GM12878 (cell line): ENCODE data around the gene SHC2. TPM values are rescaled to one million over a fixed set of nuclear protein-coding genes. Genes with fewer than 3 reads are reported as not detected.

Source experiments
- ATAC-seq: fragments of 200-7000 bp; cut with Tn5 transposase; 3 replicates; pipeline ENCODE4 v1.9.1; 2020; ENCODE audit warnings: mild to moderate bottlenecking, moderate library complexity
- BruUV-seq: library from RNA; stranded (reverse); fragments of 400-500 nt; replicated peaks from 2 replicates; lab custom pipeline; 2021; lab: Mats Ljungman, UMichigan
- CTCF ChIA-PET: fragments of 300-600 bp; sonication (Branson Sonifier 250); formaldehyde crosslinking; extraction: SDS; loops from one replicate; lab custom pipeline; 2021; ENCODE audit warnings: inconsistent platforms; lab: Yijun Ruan, JAX
- POLR2A ChIA-PET: fragments of 350-600 bp; formaldehyde crosslinking; extraction: SDS; loops from one replicate; lab custom pipeline; 2021; ENCODE audit warnings: inconsistent platforms; lab: Charles Lee
- RAD21 ChIA-PET: fragments of 300-600 bp; sonication (Branson Sonifier 250); formaldehyde crosslinking; loops from one replicate; lab custom pipeline; 2023; ENCODE audit warnings: antibody characterized with exemption; ENCODE audit not compliant: unreplicated experiment; lab: Charles Lee
- SMC1A ChIA-PET: fragments of 300-600 bp; sonication (Branson Sonifier 250); formaldehyde crosslinking; loops from one replicate; lab custom pipeline; 2023; ENCODE audit not compliant: unreplicated experiment, uncharacterized antibody; lab: Charles Lee
- DNase-seq: peaks from one replicate; pipeline ENCODE4 v3.0.0-alpha.2; 2011; ENCODE audit warnings: low read depth, low spot score
- FAIRE-seq: peaks from 3 replicates; lab custom pipeline; 2011; peaks lifted over from hg19 to GRCh38; lab: Jason Lieb, UNC
- H2AFZ ChIP-seq: 2 replicates; pipeline ENCODE4 v1.6.0; 2011; ENCODE audit warnings: low read depth, low read length, control low read depth; ENCODE audit not compliant: control insufficient read depth
- H3K27ac ChIP-seq: 2 replicates; pipeline ENCODE4 v1.5.1; 2011; ENCODE audit warnings: control low read depth; ENCODE audit not compliant: control insufficient read depth, insufficient read depth
- H3K27me3 ChIP-seq, 2 experiments: replicated peaks in 1 of 2; 2 replicates each; pipeline versions ENCODE4 v1.6.0 to v1.6.1; 2011; ENCODE audit warnings: low read length in 1 of 2; ENCODE audit not compliant: control insufficient read depth in 2 of 2, insufficient read depth in 2 of 2
- H3K36me3 ChIP-seq, 2 experiments: 2 replicates each; pipeline ENCODE4 v1.5.1; 2011; ENCODE audit warnings: low read length in 1 of 2; ENCODE audit not compliant: control insufficient read depth in 2 of 2, insufficient read depth in 2 of 2
- H3K4me1 ChIP-seq: 2 replicates; pipeline ENCODE4 v1.6.1; 2011; ENCODE audit warnings: mild to moderate bottlenecking, low read length, moderate library complexity, mixed read lengths; ENCODE audit not compliant: control insufficient read depth, insufficient read depth
- H3K4me2 ChIP-seq: 2 replicates; pipeline ENCODE4 v1.6.0; 2011; ENCODE audit warnings: control low read depth; ENCODE audit not compliant: control insufficient read depth, insufficient read depth
- H3K4me3 ChIP-seq: fragments of 200-600 bp; sonication (generic); 2 replicates; pipeline ENCODE4 v1.5.1; 2016
- H3K79me2 ChIP-seq: 2 replicates; pipeline ENCODE4 v1.6.0; 2011; ENCODE audit warnings: low read length; ENCODE audit not compliant: control insufficient read depth, insufficient read depth
- H3K9ac ChIP-seq: 2 replicates; pipeline ENCODE4 v1.8.0; 2011; ENCODE audit warnings: low read length, control low read depth, mixed read lengths; ENCODE audit not compliant: control insufficient read depth, insufficient read depth
- H3K9me3 ChIP-seq: replicated peaks from 3 replicates; pipeline ENCODE4 v1.5.1; 2011; ENCODE audit warnings: mild to moderate bottlenecking, low read length; ENCODE audit not compliant: control insufficient read depth, insufficient read depth
- H4K20me1 ChIP-seq: 2 replicates; pipeline ENCODE4 v1.6.0; 2011; ENCODE audit not compliant: control insufficient read depth, insufficient read depth
- BHLHE40 ChIP-seq, 2 experiments: fragments of 450-650 bp in 1 of 2; IDR thresholded peaks; 2 replicates each; pipeline ENCODE4 v1.6.1; 2011 to 2017; ENCODE audit warnings: low read depth in 2 of 2, borderline replicate concordance in 1 of 2, improper control_type of control experiment in 1 of 2, low read length in 1 of 2, mild to moderate bottlenecking in 1 of 2
- BMI1 ChIP-seq: fragments of 450-650 bp; IDR thresholded peaks from 2 replicates; pipeline ENCODE4 v1.6.1; 2016; ENCODE audit warnings: mild to moderate bottlenecking, moderate library complexity, borderline replicate concordance
- ELK1 ChIP-seq: IDR thresholded peaks from 2 replicates; pipeline ENCODE4 v1.6.1; 2012; ENCODE audit warnings: low read depth, low read length, improper control_type of control experiment
- IRF4 ChIP-seq: IDR thresholded peaks from 2 replicates; pipeline ENCODE4 v1.6.1; 2011; ENCODE audit warnings: low read depth, low read length
- MTA3 ChIP-seq: IDR thresholded peaks from 2 replicates; pipeline ENCODE4 v1.6.1; 2012; ENCODE audit warnings: low read length, inconsistent platforms, borderline replicate concordance
- NFIC ChIP-seq: IDR thresholded peaks from 2 replicates; pipeline ENCODE4 v1.6.1; 2012; ENCODE audit warnings: low read depth, mild to moderate bottlenecking, inconsistent platforms, low read length, moderate library complexity
- NRF1 ChIP-seq: conservative IDR thresholded peaks from 2 replicates; pipeline ENCODE4 v1.6.1; 2011; ENCODE audit warnings: mild to moderate bottlenecking, low read depth, low read length, improper control_type of control experiment
- PAX8 ChIP-seq: fragments of 450-650 bp; IDR thresholded peaks from 2 replicates; pipeline ENCODE4 v1.6.1; 2017; ENCODE audit warnings: mild to moderate bottlenecking, moderate library complexity
- RAD51 ChIP-seq: fragments of 450-650 bp; IDR thresholded peaks from 2 replicates; pipeline ENCODE4 v1.6.1; 2016; ENCODE audit warnings: moderate library complexity, mild to moderate bottlenecking, inconsistent platforms
- RB1 ChIP-seq: fragments of 450-650 bp; formaldehyde crosslinking; IDR thresholded peaks from 2 replicates; pipeline ENCODE4 v1.6.1; 2017; ENCODE audit warnings: mild to moderate bottlenecking, borderline replicate concordance
- TARDBP ChIP-seq: IDR thresholded peaks from 2 replicates; pipeline ENCODE4 v1.6.1; 2016; ENCODE audit warnings: borderline replicate concordance
- TCF12 ChIP-seq: IDR thresholded peaks from 2 replicates; pipeline ENCODE4 v1.6.1; 2011; ENCODE audit warnings: low read depth, mild to moderate bottlenecking, low read length
- ZSCAN29 ChIP-seq: fragments of 450-650 bp; IDR thresholded peaks from 2 replicates; pipeline ENCODE4 v1.6.1; 2017; ENCODE audit warnings: mild to moderate bottlenecking, moderate library complexity
- WGBS: methylation state at CpG from one replicate; pipeline ENCODE4 v1.1.6; 2016; ENCODE audit warnings: low lambda C conversion rate; ENCODE audit not compliant: insufficient replicate concordance, insufficient coverage; ENCODE audit errors: missing lambda C conversion rate; 5-methylcytosine and 5-hydroxymethylcytosine counted together
- in situ Hi-C: fragments of 300-500 bp; cut with MboI; formaldehyde crosslinking; loops from 9 replicates; pipeline ENCODE4 v1.14.3; 2018; ENCODE audit warnings: mixed read lengths
- intact Hi-C: fragments of 100-400 bp; cut with micrococcal nuclease; formaldehyde crosslinking; loops from one replicate; pipeline ENCODE4 v1.14.2; 2022; ENCODE audit not compliant: unreplicated experiment
- polyA plus RNA-seq, 11 experiments: library from polyadenylated mRNA; depleted of rRNA in 4 of 11; unstranded in 6 of 11; stranded (reverse) in 5 of 11; fragments of >200 nt; fragmentation: Nextera tagmentation in 4 of 11; fragmentation: Illumina TruSeq in 1 of 11; extraction: Ambion mirVana in 4 of 11; extraction: Trizol in 1 of 11; gene quantifications; 1 replicate in 1 of 11; 2 replicates in 10 of 11; pipeline versions ENCODE4 v1.2.1 to v1.2.3, GENCODE V29; 2011 to 2016; ENCODE audit warnings: inconsistent platforms in 2 of 11, missing spikeins in 2 of 11, low read depth in 1 of 11
- total RNA-seq, 4 experiments: library from RNA; depleted of rRNA in 3 of 4; stranded (reverse); fragments of >200 nt in 3 of 4; fragmentation: Illumina TruSeq in 1 of 4; extraction: Trizol in 1 of 4; gene quantifications; 2 replicates each; pipeline versions ENCODE4 v1.2.1 to v1.2.3, GENCODE V29; 2013 to 2021
- TF ChIP-seq, protein P1 (sequence below): fragments of 450-650 bp; formaldehyde crosslinking; IDR thresholded peaks from 2 replicates; pipeline ENCODE4 v1.5.0; 2022; ENCODE audit warnings: mild to moderate bottlenecking, missing genetic modification characterization

The SHC2 gene
- total and polyA plus RNA-seq, 10 of the 15 experiments (the other 5 are each of a cell fraction or from before 2014, with no cell fraction given) = 0.08 TPM; not detected in 9

- no peak overlapping the region for H2AFZ ChIP-seq
- in situ Hi-C loops (no loop called here), intact Hi-C loops (no loop called here)
- CTCF ChIA-PET = interaction anchor here (0.9 kb wide), 1 partner anchor 135 kb away, joined by 4 read pairs; no protein-coding TSS in a partner anchor
- POLR2A ChIA-PET = no interaction called here
- no peaks in the 10 kb centered on the region for H3K36me3 ChIP-seq
- TF ChIP-seq NFIC (no peak), TARDBP (no peak), ELK1 (no peak), IRF4 (no peak), ZSCAN29 (no peak), MTA3 (no peak), PAX8 (no peak), NRF1 (no peak), TCF12 (no peak), RAD51 (no peak), BHLHE40 (IDR thresholded peaks at IDR 0.05; ENCODE audit: borderline replicate concordance in 1 of 2, low read depth in 2 of 2, low read length in 1 of 2) (no peak), RB1 (no peak), BMI1 (no peak)
- TF ChIP-seq, protein P1, sequence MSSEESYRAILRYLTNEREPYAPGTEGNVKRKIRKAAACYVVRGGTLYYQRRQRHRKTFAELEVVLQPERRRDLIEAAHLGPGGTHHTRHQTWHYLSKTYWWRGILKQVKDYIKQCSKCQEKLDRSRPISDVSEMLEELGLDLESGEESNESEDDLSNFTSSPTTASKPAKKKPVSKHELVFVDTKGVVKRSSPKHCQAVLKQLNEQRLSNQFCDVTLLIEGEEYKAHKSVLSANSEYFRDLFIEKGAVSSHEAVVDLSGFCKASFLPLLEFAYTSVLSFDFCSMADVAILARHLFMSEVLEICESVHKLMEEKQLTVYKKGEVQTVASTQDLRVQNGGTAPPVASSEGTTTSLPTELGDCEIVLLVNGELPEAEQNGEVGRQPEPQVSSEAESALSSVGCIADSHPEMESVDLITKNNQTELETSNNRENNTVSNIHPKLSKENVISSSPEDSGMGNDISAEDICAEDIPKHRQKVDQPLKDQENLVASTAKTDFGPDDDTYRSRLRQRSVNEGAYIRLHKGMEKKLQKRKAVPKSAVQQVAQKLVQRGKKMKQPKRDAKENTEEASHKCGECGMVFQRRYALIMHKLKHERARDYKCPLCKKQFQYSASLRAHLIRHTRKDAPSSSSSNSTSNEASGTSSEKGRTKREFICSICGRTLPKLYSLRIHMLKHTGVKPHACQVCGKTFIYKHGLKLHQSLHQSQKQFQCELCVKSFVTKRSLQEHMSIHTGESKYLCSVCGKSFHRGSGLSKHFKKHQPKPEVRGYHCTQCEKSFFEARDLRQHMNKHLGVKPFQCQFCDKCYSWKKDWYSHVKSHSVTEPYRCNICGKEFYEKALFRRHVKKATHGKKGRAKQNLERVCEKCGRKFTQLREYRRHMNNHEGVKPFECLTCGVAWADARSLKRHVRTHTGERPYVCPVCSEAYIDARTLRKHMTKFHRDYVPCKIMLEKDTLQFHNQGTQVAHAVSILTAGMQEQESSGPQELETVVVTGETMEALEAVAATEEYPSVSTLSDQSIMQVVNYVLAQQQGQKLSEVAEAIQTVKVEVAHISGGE (CRISPR knock-in tag) = no peak
- RAD21 ChIA-PET = no interaction called here
- H3K4me2 ChIP-seq = no peak overlapping the region
- SMC1A ChIA-PET = no interaction called here
- ATAC-seq = no peak
- WGBS = 61% methylated on average over 11 of the region's 11 CpGs
- no TSS peak for BruUV-seq
- H4K20me1 ChIP-seq = no peaks in the 10 kb centered on the region
- no peaks in the 10 kb centered on the region; the same call in 2 of the 3 replicates for H3K9me3 ChIP-seq
- H3K4me1 ChIP-seq = no peaks in the 10 kb centered on the region
- no peak for DNase-seq
- FAIRE-seq = no peak
- no peak overlapping the region for H3K4me3 ChIP-seq
- H3K9ac ChIP-seq = no peak overlapping the region
- H3K79me2 ChIP-seq = no peaks in the 10 kb centered on the region
- H3K27me3 ChIP-seq = no peaks in the 10 kb centered on the region
- H3K27ac ChIP-seq = no peak overlapping the region
Observed at GRCh38 chr19:402786-403185, 58.0 kb downstream of the SHC2 start.
